K562 (cell line): ENCODE data around the gene SUSD3. TPM values are rescaled to one million over a fixed set of nuclear protein-coding genes. Genes with fewer than 3 reads are reported as not detected.

Experiments
- ATAC-seq: fragments of 200-7000 bp; cut with Tn5 transposase; 3 replicates; pipeline ENCODE4 v1.9.1; 2020; ENCODE audit warnings: moderate library complexity
- BruUV-seq: library from RNA; stranded (reverse); fragments of 400-500 nt; replicated peaks from 2 replicates; lab custom pipeline; 2021; lab: Mats Ljungman, UMichigan
- CTCF ChIA-PET: fragments of 300-600 bp; formaldehyde crosslinking; extraction: SDS; loops from one replicate; lab custom pipeline; 2021; ENCODE audit warnings: low intra/inter-chr PET ratio; lab: Yijun Ruan, JAX
- POLR2A ChIA-PET: fragments of 300-600, 350-650 bp; sonication (Branson Sonifier 250); formaldehyde crosslinking; extraction: SDS; loops from one replicate; lab custom pipeline; 2021; ENCODE audit warnings: antibody characterized with exemption, inconsistent platforms; lab: Yijun Ruan, JAX
- DNase-seq, 4 experiments: peaks; one replicate each; pipeline versions ENCODE4 v3.0.0 to v3.0.0-alpha.2; 2011 to 2018; ENCODE audit warnings: low spot score in 3 of 4, mixed read lengths in 3 of 4; ENCODE audit errors: extremely low read depth in 1 of 4
- FAIRE-seq: peaks from 2 replicates; lab custom pipeline; 2011; peaks lifted over from hg19 to GRCh38; lab: Jason Lieb, UNC
- H2AFZ ChIP-seq: 2 replicates; pipeline ENCODE4 v1.6.0; 2011; ENCODE audit warnings: low read depth, low read length, control low read depth, inconsistent platforms
- H3K27ac ChIP-seq: fragments of 200-600 bp; 3 replicates; pipeline ENCODE4 v1.8.0; 2011; ENCODE audit warnings: low read depth, mild to moderate bottlenecking, control low read depth, inconsistent platforms, low read length, moderate library complexity, mixed read lengths; ENCODE audit errors: extremely low read depth
- H3K27me3 ChIP-seq, 2 experiments: fragments of 300-600 bp in 1 of 2; 2 replicates in 1 of 2; 3 replicates in 1 of 2; pipeline versions ENCODE4 v1.6.0 to v1.8.0; 2011; ENCODE audit warnings: inconsistent platforms in 2 of 2, low read length in 2 of 2, mild to moderate bottlenecking in 1 of 2, mixed read lengths in 1 of 2, moderate library complexity in 1 of 2; ENCODE audit not compliant: control insufficient read depth in 2 of 2, insufficient read depth in 2 of 2
- H3K36me3 ChIP-seq: fragments of 300-600 bp; 3 replicates; pipeline ENCODE4 v1.8.0; 2011; ENCODE audit warnings: mild to moderate bottlenecking, low read length, inconsistent platforms; ENCODE audit not compliant: control insufficient read depth, insufficient read depth
- H3K4me1 ChIP-seq, 2 experiments: fragments of 200-600 bp in 1 of 2; replicated peaks in 1 of 2; 2 replicates in 1 of 2; 3 replicates in 1 of 2; pipeline versions ENCODE4 v1.5.1 to v1.8.0; 2011; ENCODE audit warnings: inconsistent platforms in 2 of 2, low read length in 2 of 2, mild to moderate bottlenecking in 1 of 2, mixed read lengths in 1 of 2, moderate library complexity in 1 of 2; ENCODE audit not compliant: control insufficient read depth in 2 of 2, insufficient read depth in 2 of 2
- H3K4me2 ChIP-seq: 2 replicates; pipeline ENCODE4 v1.6.1; 2011; ENCODE audit warnings: low read length, control low read depth, inconsistent platforms, mixed read lengths; ENCODE audit not compliant: insufficient read depth
- H3K4me3 ChIP-seq: fragments of 200-600 bp; sonication (generic), shearing (Covaris generic); 2 replicates; pipeline ENCODE4 v1.5.1; 2016; ENCODE audit warnings: control low read depth, inconsistent platforms
- H3K79me2 ChIP-seq: fragments of 200-600 bp; 3 replicates; pipeline ENCODE4 v1.8.0; 2011; ENCODE audit warnings: low read length, inconsistent platforms; ENCODE audit not compliant: control insufficient read depth, insufficient read depth
- H3K9ac ChIP-seq, 2 experiments: 2 replicates each; pipeline versions ENCODE4 v1.6.0 to v1.6.1; 2011; ENCODE audit warnings: low read depth in 2 of 2, low read length in 2 of 2, control low read depth in 1 of 2, inconsistent platforms in 1 of 2, mild to moderate bottlenecking in 1 of 2, mixed read lengths in 1 of 2; ENCODE audit not compliant: insufficient read depth in 1 of 2
- H3K9me1 ChIP-seq: one replicate; pipeline ENCODE4 v1.6.0; 2011; ENCODE audit warnings: inconsistent platforms, mild to moderate bottlenecking, low read length, moderate library complexity; ENCODE audit not compliant: control insufficient read depth, insufficient read depth
- H3K9me3 ChIP-seq: replicated peaks from 2 replicates; pipeline ENCODE4 v1.5.1; 2011; ENCODE audit warnings: low read depth, low read length, inconsistent platforms; ENCODE audit not compliant: control insufficient read depth, insufficient read depth
- H4K20me1 ChIP-seq: replicated peaks from 2 replicates; pipeline ENCODE4 v1.6.1; 2011; ENCODE audit warnings: low read length, inconsistent platforms, mixed read lengths; ENCODE audit not compliant: control insufficient read depth, insufficient read depth
- BCL6 ChIP-seq: fragments of 250-450 bp; sonication (Bioruptor Pico); IDR thresholded peaks from 2 replicates; pipeline ENCODE4 v1.4.0; 2020
- CCAR2 ChIP-seq: fragments of 200-400 bp; formaldehyde crosslinking; IDR thresholded peaks from 2 replicates; pipeline ENCODE4 v1.6.1; 2017; ENCODE audit warnings: mild to moderate bottlenecking, low read depth, low read length
- CTCFL ChIP-seq: IDR thresholded peaks from 2 replicates; pipeline ENCODE4 v1.6.1; 2011; ENCODE audit warnings: borderline replicate concordance, low read depth, mild to moderate bottlenecking, moderate library complexity, low read length; ENCODE audit not compliant: insufficient read depth, poor library complexity, severe bottlenecking
- FOXK1 ChIP-seq: sonication (generic); formaldehyde crosslinking; IDR thresholded peaks from 2 replicates; pipeline ENCODE4 v1.8.0; 2022; ENCODE audit warnings: missing genetic modification reagents, mild to moderate bottlenecking, borderline replicate concordance
- ILF3 ChIP-seq: fragments of 450-650 bp; IDR thresholded peaks from 2 replicates; pipeline ENCODE4 v1.6.1; 2018; ENCODE audit warnings: antibody characterized with exemption, mild to moderate bottlenecking, moderate library complexity, borderline replicate concordance
- PRDM10 ChIP-seq: fragments of 450-650 bp; IDR thresholded peaks from 2 replicates; pipeline ENCODE4 v1.6.1; 2018; ENCODE audit not compliant: partially characterized antibody
- SMARCC2 ChIP-seq: fragments of 450-650 bp; IDR thresholded peaks from 2 replicates; pipeline ENCODE4 v1.6.1; 2017; ENCODE audit warnings: antibody characterized with exemption, moderate library complexity, mild to moderate bottlenecking, low read depth
- SRSF3 ChIP-seq: fragments of 200-400 bp; formaldehyde crosslinking; IDR thresholded peaks from 2 replicates; pipeline ENCODE4 v1.6.1; 2016; ENCODE audit warnings: mild to moderate bottlenecking, low read length, moderate library complexity; ENCODE audit not compliant: insufficient read depth
- TBL1XR1 ChIP-seq, 2 experiments: IDR thresholded peaks; 2 replicates each; pipeline ENCODE4 v1.6.1; 2012; ENCODE audit warnings: improper control_type of control experiment in 2 of 2, low read length in 2 of 2, mild to moderate bottlenecking in 1 of 2
- ZBTB43 ChIP-seq: sonication (generic); formaldehyde crosslinking; IDR thresholded peaks from 2 replicates; pipeline ENCODE4 v1.8.0; 2023; ENCODE audit warnings: mild to moderate bottlenecking, missing genetic modification reagents
- ZBTB5 ChIP-seq: fragments of 450-650 bp; IDR thresholded peaks from 2 replicates; pipeline ENCODE4 v1.6.1; 2017; ENCODE audit warnings: antibody characterized with exemption
- WGBS: fragments of 100-300 bp; shearing (Covaris generic); methylation state at CpG from one replicate; pipeline ENCODE4 v1.1.6; 2016; ENCODE audit warnings: low coverage, mixed read lengths; ENCODE audit not compliant: insufficient coverage; ENCODE audit errors: missing lambda C conversion rate; 5-methylcytosine and 5-hydroxymethylcytosine counted together
- in situ Hi-C: fragments of 300-500 bp; cut with MboI; formaldehyde crosslinking; loops from 4 replicates; pipeline ENCODE4 v1.15.0; 2018; ENCODE audit warnings: inconsistent platforms, mixed read lengths
- intact Hi-C: fragments of 100-400 bp; cut with micrococcal nuclease; formaldehyde crosslinking; loops from 2 replicates; pipeline ENCODE4 v1.14.2; 2022
- polyA plus RNA-seq, 8 experiments: library from polyadenylated mRNA; depleted of rRNA in 4 of 8; stranded (reverse) in 5 of 8; unstranded in 3 of 8; fragments of >200 nt; fragmentation: Nextera tagmentation in 2 of 8; fragmentation: Illumina TruSeq in 1 of 8; extraction: Ambion mirVana in 2 of 8; extraction: Trizol in 1 of 8; gene quantifications; 2 replicates each; pipeline versions ENCODE4 v1.2.1 to v1.2.3, GENCODE V29; 2011 to 2014; ENCODE audit warnings: inconsistent platforms in 1 of 8, missing spikeins in 1 of 8
- total RNA-seq, 7 experiments: library from RNA; depleted of rRNA in 6 of 7; stranded (reverse); fragments of >200 nt in 6 of 7; fragmentation: Illumina TruSeq in 2 of 7; extraction: Trizol in 2 of 7; gene quantifications; 2 replicates each; pipeline versions ENCODE4 v1.2.1 to v1.2.3, GENCODE V29; 2011 to 2021; ENCODE audit warnings: low replicate concordance in 1 of 7

The SUSD3 gene
- total and polyA plus RNA-seq, 9 of the 15 experiments (the other 6 are each of a cell fraction or from before 2014, with no cell fraction given), result 1.3 to 21.7 (median 11.4) TPM

- TF ChIP-seq ZBTB5 (no peak), CTCFL (no peak), SRSF3 (no peak), SMARCC2 (no peak)
- TF ChIP-seq, all 486 proteins: peak for 0
Observed at GRCh38 chr9:93010056-93010455, 48.4 kb upstream of the SUSD3 start (continued).

GRCh38 chr9:93010704-93011103 lies 47.8 kb upstream of the SUSD3 start:
- Histone ChIP-seq H3K4me3 (no peak overlapping the region), H3K4me2 (no peak overlapping the region), H3K9me3 (no peaks in the 10 kb centered on the region), H3K36me3 (no peaks in the 10 kb centered on the region), H3K9me1 (no peaks in the 10 kb centered on the region), H2AFZ (no peak overlapping the region), H3K27ac (no peak overlapping the region), H4K20me1 (peaks cover 7% of the 10 kb centered on the region; the same call in 1 of the 2 replicates), H3K4me1 (peaks cover 0 to 3% of the 10 kb centered on the region in 2 experiments; a peak in 1 of 5 replicates), H3K27me3 (peaks cover 12 to 55% of the 10 kb centered on the region in 2 experiments; a peak in 4 of 5 replicates), H3K9ac (no peak overlapping the region; a peak in 1 of 4 replicates), H3K79me2 (no peaks in the 10 kb centered on the region)
- DNase-seq (no peak), ATAC-seq (peak; percentile 47), FAIRE-seq (no peak)
- no TSS peak for BruUV-seq
- intact Hi-C loops (no loop called here), in situ Hi-C loops (loop anchor here (25.0 kb wide), 1 partner anchor 302 kb away; no protein-coding TSS in a partner anchor)
- WGBS, result 3% methylated on average over 4 of the region's 4 CpGs
- ChIA-PET CTCF (no interaction called here), POLR2A (interaction anchor here (0.6 kb wide), 1 partner anchor 15 kb away, joined by 3 read pairs; no protein-coding TSS in a partner anchor)
- TF ChIP-seq FOXK1 (no peak), PRDM10 (no peak), ZBTB43 (CRISPR knock-in tag) (no peak), TBL1XR1 (IDR thresholded peaks at IDR 0.05; ENCODE audit: low read length in 2 of 2) (no peak), CCAR2 (no peak), ILF3 (no peak), BCL6 (CRISPR knock-in tag) (no peak)
